HG03354 (cell line): Measurements from ENCODE around the gene MYLK4.

ENCODE experiments used
- ATAC-seq: cut with Tn5 transposase; IDR thresholded peaks from one replicate; pipeline ENCODE4 v1.9.1; 2021; ENCODE audit warnings: mild to moderate bottlenecking; ENCODE audit not compliant: unreplicated experiment, poor library complexity, severe bottlenecking

The MYLK4 gene

DNA sequence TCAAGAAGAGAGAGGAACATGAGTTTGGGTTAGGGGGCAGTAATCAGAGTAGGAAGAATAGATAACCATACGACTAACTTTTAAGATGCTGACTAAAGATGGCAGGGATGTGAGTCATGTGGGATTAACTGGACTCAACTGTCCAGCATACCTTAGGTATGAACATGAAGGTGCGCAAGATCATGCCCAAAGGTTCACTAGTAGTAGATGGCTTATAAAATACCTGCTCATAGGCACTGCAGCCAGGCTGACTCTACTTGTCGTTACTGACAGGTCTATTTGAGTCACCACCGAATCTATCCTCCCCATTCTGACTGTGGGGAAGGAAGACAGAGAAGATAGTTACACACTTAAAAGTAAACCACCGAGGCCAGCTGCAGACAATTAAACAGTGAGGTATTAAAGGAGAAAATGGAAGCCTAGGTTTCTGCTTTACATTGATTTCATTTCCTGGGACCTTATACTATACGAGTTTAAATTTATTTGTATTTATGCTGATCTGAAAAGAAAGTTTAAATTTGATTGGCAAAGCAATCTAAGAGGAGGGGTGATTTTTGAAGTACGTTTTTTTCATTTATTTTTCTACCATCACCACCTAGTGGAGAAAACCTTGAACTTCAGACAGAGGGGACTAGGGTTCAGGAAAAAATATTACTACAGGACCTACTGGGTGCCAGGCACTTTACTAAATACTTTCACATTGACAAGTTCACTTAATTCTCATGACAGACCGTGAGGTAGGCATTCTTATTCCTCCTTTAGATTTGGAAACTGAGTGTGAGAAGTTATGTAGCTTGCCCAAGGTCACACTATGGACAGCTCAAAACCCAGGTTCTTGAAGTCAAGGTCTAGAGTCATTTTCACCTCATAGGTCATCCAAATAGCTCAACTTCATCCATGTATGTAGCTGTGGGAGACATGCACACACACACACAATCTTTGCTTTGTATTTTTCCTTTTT is 10.4 kb upstream of the MYLK4 start:
- no peak for ATAC-seq

DNA sequence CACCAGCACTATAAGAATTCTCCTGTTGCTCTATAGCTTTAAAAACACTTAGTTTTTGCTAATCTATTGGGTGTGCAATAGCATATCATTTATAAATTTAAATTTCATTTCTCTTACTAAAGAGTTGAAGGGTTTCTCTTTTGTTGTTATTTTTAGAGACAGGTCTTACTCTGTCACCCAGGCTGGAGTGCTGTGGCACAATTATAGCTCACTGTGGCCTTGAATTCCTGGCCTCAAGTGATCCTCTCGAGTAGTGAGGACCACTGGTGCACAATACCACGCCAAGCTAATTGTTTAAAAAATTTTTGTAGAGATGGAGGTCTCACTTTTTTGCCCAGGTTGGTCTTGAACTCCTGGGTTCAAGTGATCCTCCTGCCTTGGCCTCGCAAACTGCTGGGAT is 8.3 kb upstream of the MYLK4 start:
- no peak for ATAC-seq

DNA sequence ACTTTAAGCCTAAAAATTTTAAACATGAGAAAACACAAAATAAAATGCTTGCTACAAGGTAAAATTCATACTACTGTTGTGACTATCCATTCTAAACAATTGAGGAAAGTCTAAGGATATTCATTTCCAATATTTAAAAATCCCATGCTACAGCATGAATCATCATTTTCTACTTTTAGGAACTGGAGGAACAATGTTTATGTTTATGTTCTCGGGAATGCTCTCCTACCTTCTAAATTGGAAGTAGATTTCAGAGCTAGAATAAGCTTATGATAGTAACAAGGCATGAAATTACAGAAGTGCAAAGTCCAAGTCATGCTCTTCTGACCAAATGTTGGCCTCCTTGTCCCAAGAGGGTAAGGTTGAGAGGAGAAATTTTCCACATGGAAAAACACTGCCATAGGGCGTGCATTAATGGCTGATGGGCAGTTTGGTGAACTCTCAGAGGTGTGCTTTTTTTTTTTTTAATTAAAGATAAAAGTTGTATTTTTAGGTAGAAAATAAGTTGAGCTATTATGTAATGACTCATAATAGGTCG is 6.0 kb upstream of the MYLK4 start:
- no peak for ATAC-seq

DNA sequence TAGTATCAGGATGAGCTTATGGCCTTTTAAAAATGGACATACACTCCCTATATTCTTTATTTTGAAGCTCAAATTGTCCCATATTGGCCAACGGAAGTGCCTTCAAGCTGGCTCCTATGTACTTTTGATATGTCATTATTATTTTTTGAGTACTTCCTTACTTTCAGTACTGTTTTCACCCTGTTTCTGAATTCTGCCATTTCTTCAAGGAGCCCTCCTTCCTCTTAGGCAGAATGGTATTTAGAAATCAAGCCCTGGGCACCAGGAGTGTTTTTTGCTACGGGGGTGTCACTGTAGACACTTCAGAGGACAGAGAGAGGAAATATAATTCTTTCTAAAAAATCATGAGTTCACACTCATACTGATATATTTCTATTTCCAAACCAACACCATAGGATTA is 5.5 kb upstream of the MYLK4 start:
- no peak for ATAC-seq

DNA sequence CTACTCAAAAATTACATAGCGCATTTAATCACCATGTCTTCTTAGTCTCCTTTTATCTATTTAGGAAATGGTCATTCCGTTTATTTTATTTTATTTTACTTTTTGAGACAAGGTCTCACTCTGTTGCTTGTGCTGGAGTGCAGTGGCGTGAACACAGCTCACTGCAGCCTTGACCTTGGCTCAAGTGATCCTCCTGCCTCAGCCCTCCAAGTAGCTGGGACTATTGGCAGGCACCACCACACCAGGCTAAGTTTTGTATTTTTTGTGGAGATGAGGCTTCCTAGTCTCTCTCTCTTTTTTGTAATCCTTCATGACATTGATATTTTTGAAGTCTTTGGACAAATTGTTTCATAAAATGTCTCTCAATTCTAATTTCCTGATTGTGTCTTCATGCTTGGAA is 4.7 kb upstream of the MYLK4 start:
- ATAC-seq, result no peak

DNA sequence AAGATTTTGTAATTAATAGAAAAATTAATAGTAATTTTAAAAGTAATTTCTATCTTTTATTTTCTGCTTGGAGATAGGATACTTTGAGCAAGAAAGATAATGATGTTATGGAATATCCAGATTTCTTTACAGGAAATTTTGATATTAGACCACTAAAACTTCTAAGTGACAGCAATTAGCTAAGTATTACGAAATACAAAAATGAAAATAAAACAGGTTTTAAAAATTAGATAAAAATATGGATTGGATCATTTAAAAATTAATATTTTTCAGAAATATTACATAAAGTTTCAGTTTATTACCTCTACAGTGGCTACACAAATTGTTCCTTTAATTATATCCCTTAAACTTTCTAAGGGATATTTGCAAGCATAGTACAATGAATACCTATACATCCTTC is 4.2 kb upstream of the MYLK4 start:
- ATAC-seq, result no peak

DNA sequence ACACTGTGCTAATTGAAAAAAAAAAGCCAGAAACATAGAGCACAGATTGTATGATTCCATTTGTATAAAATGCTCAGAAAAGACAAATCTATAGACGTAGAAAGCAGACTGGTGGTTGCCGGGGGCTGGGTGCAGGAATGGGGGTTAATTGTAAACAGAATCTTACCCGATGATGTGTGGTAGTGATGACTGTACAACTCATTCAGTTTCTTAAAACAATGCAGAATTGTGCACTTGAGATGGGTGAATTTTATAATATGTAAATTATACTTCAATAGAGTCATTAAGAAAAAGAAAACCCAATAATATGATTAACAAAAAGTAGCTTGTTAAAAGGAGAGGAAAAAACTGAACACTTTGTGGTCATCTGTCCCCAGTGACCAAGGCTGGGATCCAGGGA is 3.7 kb upstream of the MYLK4 start:
- ATAC-seq, result no peak

DNA sequence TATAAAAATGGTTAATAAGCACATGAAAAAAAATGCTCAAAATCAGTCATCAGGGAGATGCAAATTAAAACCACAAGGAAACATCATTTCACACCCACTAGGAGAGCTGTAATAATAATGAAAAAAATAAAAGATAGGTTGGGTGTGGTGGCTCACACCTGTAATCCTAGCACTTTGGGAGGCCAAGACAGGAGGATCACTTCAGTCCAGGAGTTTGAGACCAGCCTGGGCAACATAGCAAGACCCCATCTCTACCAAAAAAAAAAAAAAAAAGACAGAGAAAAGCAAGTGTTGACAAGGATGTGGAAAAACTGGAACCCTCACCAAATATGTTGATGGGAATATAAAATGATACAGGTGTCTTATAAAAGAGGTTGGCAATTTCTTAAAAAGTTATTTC is 3.0 kb upstream of the MYLK4 start:
- no peak for ATAC-seq

DNA sequence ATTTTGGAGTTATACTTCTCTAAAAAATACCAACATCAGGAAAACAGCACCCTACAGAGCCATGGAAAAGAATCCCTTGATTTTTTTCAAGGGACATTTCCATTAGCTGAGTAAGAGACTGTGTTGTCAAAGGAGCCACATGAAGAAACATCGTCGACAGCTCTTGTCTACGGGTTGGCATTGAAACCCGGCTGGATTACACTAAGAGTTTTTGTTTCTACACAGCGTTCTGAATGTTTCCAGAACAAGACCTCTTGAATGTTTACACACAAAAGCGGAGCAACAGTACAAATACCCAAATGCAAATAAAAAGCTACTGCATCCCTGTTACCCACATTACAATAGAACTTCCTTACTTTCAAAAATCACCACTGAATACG is 2.4 kb upstream of the MYLK4 start:
- no peak for ATAC-seq

DNA sequence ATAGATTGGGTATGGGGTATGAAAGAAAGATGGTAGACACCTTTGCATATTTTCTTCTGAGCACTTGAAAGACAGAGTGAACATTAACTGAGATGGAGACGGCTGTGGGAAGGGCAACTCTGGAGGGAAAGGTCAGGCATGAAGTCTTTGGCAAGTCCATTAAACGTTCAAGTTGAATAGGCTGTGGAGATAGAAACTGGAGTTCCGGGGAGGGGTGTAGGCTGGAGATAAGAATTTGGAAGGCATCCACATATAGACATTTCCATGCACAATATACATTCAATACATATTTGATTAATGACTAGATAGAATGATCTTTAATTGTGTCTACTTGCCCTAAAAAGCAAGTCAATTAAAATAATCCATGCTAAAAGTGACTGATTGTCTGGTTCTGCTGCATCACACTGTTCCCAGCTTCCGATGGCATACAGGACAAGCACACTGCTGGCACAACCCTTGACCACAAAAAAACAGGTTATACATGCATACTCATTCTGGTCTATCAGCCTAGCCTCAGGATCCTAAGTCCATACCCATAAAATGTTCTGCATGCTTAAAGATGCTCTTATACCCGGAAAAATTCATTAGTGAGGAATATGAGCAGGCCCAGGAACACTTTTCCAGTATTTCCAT is 1.9 kb upstream of the MYLK4 start:
- ATAC-seq, result no peak

DNA sequence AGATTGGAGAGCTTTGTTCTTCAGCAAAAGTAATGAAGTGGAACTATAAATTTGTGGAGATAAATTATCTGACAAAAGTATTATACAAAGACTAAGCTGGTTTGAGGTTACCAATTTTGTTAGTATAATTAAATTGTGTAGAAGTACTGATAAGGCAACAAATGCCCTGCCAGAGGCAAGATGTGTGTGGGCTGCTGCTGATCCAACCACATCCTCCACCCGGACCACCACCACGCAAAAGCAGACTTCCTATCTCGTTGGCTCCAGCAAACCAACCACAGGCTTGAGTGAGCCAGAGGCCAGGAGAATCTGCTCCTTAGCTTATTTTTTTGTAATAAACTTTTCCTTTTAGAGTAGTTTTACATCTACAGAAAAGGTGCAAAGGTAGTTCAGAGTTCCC is 1.1 kb upstream of the MYLK4 start:
- no peak for ATAC-seq

DNA sequence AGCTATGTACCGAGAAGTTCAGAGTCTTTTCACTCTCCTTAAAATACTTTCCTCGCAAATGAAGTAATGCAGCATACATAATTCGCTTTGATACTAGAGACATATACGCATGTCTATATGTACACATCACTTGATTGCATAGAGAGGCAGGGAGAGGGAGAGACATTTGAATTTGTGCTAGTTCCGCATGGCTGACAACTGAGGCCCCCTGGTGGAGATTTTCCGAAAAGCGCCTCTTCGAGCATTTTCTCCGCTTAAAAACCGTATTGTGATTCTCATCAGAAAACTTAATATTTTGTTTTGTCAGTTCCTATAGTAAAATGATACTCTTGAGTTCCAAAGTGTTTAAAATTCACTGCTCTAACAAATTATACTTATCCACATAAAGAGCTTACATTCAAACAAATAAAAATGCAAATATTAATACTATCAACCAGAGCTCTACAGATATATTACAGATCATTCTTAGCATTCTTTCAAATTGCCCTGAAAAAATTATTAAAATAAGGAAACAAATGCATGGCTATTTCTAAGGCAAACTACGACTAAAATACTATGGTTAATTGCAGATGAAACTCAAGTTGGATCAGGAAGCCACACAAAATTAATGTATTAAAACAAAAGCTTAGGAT is 637 bp downstream of the MYLK4 start:
- no peak for ATAC-seq

DNA sequence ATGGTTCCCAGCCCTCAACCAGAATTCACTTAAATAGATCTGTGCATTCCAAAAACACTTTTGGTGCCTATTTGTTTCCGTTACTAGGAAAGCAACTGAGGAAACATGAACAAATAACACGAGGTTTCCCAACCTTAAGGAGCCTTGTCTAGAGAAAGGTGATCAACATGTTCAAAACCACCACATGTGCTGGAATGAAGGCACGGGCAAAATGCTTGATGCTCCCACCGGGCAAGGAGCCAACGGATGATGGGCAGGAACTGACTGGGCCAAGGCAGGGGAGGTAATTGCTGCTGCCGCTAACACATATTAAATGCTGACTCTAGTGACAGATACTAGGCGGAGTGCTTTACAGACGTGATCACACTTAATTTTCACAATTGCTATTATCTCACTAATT is 2.5 kb downstream of the MYLK4 start:
- ATAC-seq, result no peak

DNA sequence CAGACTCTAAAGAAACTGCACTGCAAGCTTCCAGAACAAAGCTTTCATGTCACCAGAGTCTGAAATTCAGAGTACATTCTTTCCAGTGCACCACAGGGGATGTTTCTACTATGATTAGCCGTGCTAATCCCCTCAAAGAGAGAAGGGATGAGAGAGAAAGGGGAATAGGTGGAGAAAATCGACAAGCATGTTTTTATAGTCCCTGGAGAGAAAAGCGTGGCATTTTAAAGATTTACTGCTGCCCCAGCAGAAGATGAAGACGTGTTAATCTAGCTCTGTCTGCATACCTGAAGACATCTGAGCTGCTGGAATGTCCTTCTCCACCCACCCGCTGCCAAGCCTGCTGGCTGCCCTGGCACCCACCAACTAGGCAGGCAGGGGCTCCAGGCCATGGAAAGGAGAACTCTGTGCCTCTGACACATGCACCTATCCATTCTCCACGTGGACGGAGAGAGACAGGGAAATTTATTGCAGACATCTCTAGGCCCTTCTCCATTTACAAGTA is 4.1 kb downstream of the MYLK4 start:
- ATAC-seq, result no peak

DNA sequence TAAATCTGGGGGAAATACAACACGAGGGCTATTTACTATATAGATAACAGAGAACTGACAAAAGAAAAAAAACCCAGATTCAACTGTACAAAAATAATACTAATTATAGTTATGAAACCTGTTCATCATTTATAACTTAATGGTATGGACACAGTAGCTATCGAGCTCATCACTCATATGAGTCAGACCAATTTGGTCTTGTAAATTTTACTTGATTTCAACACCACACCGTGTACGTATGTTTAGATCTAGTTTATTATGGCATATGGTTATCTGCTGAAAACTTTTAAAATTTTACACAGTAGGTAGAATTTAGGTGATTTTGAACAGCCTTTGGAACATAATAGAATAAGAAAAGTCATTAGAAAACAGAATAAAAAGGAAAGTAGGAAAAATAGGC is 5.5 kb downstream of the MYLK4 start:
- ATAC-seq, result no peak

DNA sequence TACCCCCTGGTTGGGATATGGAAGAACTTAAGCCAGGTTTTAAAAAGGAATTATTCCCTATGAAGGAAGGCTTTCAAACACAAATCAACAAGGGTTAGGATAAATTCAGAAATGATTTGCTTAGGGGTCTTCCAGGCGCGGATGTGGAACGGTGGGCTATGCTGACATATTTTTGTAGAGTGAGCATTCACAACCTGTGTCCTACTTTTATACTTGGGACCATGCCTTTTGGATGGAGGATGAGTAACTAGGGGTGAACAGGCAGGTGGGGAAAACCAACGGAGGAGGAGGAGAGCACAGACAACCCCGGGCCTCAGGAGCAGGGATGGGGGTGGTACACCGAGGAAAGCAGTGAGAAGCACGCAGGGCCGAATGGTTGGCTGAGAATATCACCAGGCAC is 5.9 kb downstream of the MYLK4 start:
- ATAC-seq, result no peak

DNA sequence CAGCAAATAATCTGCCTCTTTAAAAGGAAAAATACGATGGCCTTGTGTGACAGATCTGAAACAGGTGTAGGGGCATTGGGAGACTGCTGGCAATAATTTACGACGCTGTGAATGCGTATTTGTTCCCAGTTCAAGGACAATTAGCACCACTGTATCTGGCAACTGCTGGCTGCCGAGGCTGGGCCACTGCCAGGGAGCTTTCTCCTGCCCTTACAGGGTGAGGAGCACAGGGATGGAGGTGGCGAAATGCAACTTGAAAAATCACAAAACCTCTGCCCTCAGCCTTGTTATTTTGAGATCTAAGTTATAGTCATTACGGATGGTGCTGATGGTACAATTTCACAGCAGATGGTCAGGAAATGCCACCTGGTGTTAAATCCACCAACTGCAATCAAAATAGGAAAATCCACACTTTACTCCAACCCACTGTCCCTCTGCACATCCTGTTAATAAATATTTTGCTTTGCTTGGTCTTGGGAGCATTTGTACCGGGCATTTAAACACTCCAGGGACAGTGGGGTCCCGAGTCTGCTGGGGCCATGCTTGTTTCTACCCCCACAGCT is 6.4 kb downstream of the MYLK4 start:
- ATAC-seq, result no peak

DNA sequence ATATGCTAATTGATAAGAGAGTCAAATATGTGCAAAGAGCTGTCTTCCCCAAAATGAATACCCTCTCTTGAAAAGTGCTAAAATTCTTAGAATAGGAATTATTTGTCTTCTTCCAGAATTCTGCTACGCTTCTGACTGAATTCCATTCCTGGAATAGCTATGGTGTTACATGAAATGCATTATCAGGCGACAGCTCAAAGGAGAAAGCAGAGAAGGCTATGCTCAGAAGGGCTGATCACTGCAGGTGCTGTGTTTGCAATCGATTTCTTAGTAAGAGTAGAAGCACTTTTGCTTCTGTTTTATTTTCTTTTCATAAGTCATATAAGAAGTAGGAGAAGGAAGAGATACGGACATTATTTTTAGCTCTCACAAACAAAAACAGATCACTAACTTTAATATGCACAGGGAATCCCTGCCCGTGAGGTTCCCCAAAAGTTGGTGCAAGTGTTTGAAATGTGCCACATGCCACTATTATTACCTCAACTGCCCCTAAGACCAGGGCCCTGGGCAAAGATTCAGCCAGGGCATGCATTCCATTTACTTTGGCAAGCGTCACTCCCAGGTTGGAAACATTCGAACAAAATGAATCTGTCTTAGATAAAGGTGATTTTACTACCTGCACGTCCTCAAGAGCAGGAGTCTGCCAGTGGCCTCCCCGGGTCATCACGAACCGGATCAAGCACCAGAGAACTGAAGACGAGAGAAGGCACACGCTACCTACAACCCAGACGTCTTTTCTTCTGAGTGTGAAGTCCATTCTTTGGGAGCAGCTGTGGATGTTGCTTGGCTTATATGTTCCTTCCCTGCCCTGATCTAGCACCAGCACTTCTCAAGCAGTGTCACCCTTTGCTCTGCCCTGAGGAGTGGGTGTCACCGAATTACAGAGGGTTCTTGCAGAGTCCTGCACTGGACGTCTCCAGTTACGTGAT is 7.2 kb downstream of the MYLK4 start:
- no peak for ATAC-seq

DNA sequence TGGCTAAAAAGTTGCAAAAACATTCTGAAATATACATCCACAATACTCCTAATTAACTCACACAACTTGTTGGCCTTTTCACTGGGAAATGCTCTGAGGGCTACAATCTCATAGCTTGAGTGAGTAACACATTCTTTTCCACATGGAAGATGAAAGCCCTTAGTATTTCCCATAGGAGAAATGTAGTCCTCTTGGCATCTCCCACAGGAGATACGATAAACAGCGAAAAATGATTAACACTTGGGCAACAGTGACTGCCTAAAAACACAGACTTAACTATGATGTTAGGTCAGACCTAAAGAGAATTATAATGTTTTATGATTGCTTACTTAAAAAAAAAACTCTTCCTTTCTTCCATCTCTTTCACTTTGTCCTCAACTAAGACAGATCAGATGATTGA is 9.0 kb downstream of the MYLK4 start:
- ATAC-seq, result no peak
